HG03064 (cell line): Measurements from ENCODE around the gene NBPF20.
"Not testable (repeated sequence)": the region's sequence is repeated elsewhere in the genome, so short reads cannot be mapped to it uniquely, and the experiment has no call there.

Experiments used
- ATAC-seq: cut with Tn5 transposase; IDR thresholded peaks from one replicate; pipeline ENCODE4 v1.9.1; 2021; ENCODE audit warnings: low read depth; ENCODE audit not compliant: unreplicated experiment

The NBPF20 gene

DNA sequence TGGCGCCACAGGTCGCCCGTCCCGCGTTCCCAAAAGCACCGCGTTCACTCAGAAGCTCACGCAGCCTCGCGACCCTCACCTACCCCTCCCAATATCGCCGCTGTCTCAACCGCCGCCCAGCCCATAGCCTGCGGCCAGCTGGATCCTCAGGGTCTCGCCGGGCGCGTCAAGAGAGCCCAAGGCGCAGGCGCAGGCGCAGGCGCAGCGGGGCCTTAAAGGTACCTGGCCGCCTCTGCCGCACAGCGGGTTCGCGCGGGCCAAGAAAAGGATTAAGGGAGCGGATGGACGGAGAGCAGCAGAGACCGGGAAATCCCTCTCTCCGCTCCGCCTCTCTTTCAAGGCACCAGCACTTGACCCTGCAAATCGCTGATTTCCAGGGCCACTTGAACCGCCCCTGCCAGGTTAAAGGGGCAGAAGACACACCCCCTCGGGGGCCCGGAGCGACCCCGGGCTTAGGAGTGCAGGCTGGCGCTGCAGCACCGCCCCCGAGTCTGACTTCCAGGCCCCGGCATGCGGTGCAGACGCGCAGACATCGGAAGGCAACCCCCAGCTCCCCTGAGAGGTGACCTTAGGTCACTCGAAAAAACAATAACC, at the start of gene NBPF20:
Gene NBPF20, minus strand, starts transcription at position 168 of the 594 bp plus-strand sequence. CDS start 20,331 bp downstream, outside the sequence.
- peak; percentile 92 for ATAC-seq

DNA sequence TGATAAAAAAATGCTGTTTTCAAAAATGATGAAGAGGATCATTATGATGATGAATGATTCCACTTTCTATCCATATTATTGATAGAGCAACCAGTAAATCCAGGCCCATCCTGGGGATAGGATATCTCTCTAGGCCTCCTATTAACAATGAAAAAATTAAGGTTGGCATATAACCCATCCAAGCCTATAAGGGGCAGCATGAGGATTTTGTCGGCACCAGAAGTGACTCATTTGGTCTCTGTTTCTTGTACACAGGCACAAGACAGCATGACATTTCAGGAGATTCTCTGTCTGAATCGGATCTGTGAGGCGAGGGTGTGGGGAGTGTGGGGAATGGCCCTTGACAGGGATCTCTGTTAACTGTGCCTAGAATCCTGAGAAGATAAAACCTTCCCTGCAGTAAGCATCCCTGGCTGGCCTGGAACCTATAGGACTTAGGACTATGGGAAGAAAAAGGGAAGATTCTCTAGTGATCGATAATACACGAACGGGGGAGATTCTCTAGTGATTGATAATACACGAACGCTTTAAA, 49.5 kb upstream of the NBPF20 start:
- not testable (repeated sequence) for ATAC-seq

- ATAC-seq, result not testable (repeated sequence)
Observed at GRCh38 chr1:145472731-145473130, 47.3 kb upstream of the NBPF20 start.

DNA sequence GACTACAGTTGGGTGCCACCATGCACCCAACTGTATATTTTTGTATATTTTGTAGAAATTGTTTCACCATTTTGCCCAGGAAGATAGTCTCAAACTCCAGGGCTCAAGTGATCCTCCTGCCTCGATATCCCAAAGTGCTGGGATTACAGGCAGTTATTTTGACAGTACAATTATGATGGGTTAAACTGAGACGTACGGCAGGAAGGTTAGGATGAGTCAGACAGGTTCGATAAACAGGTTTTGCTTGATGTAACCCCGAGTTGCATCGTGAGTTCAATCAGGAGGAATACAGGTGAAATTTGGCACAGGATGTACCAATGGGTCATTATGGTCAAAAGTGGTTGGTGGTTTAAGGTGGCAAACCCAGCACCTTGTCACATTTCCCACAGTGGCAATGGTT, 46.0 kb upstream of the NBPF20 start:
- ATAC-seq, result not testable (repeated sequence)

- ATAC-seq, result peak; percentile 79
Observed at GRCh38 chr1:145465405-145466144, 40.2 kb upstream of the NBPF20 start.

- ATAC-seq, result peak; percentile 6
Observed at GRCh38 chr1:145464708-145465336, 39.4 kb upstream of the NBPF20 start.

- not testable (repeated sequence) for ATAC-seq
Observed at GRCh38 chr1:145464017-145464416, 38.6 kb upstream of the NBPF20 start.

- ATAC-seq, result not testable (repeated sequence)
Observed at GRCh38 chr1:145460684-145461083, 35.3 kb upstream of the NBPF20 start.

DNA sequence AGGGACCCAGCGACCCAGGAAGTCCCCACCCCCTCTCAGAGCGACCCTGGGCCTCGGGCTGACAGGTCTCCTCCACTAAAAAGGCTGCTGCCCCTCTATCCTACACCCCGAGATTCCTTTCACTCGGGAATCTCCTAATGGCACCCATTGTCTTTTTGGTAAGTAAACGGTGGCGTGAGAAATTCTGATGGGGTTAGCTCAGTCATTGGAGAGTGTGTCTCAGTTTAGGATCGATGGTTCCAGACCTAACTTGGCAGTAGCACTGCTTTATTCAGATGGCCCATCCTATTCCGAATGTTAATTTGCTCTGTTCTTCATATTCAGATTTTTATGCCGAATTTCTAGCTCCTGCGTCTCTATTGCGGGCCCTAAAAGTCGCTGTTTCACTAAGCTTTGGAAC, 34.6 kb upstream of the NBPF20 start:
- not testable (repeated sequence) for ATAC-seq

DNA sequence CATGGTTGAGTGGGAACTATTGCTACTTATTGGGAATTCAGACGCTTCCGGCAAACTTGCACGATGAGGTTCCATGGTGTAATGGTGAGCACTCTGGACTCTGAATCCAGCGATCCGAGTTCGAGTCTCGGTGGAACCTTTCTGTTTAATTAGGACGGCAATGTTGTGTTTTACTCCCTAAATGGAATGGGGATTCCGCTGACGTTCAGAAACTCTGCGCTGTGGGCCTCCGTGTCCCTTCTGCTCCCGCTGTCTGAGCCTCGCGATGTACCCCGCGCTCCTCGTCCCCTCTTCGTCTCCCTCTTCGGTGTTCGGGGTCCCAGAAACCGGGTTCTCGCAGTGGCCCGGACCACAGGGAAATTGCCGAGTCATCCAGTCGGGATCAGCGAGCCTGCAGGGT, 34.2 kb upstream of the NBPF20 start:
- not testable (repeated sequence) for ATAC-seq

GRCh38 chr1:145459063-145459462, 33.7 kb upstream of the NBPF20 start:
- ATAC-seq, result not testable (repeated sequence)

GRCh38 chr1:145454824-145455177, 29.4 kb upstream of the NBPF20 start:
- ATAC-seq, result not testable (repeated sequence)

DNA sequence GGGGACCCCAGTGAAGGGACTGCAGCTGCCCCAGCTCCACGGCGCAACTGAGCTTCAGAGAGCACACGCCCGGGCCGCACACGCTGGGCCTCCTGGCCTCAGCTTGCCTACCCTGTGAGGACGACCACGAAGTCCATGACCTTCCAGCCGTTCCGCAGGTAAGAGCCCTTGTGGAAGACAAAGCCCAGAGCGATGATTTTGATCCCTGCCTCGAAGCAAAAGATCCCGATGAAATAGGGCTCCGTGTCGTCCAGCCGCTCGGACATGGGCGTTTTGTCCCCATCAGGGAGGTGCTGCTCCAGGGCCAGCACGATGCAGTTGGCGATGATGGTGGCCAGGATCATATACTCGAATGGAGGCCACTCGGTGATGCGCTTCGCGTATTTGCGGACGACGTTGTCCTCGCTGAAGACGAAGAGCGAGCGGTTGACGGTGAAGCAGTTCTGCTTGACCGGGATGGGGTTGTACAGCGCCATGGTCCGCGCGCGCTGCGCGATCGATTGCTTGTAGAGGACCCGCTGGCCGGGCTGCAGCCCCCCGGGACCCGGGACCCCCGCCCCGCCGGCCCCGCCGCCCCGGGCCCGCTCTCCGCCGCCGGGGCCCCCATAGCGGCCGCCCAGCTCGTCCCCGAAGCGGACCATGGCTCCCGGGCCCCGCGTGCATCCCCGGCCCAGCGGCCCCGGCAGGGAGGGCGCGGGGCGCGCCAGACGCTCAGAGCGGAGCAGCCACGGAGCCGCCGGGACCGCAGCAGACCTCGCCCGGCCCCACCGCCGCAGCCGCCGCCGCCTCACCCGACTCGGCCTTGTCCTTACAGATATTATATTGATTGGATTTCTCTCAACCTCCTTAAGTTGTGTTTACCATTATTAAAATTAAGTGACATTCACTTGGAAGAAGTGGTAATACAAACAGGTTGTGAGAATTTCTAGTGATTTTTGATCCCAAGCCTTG, 28.7 kb upstream of the NBPF20 start:
- not testable (repeated sequence) for ATAC-seq

DNA sequence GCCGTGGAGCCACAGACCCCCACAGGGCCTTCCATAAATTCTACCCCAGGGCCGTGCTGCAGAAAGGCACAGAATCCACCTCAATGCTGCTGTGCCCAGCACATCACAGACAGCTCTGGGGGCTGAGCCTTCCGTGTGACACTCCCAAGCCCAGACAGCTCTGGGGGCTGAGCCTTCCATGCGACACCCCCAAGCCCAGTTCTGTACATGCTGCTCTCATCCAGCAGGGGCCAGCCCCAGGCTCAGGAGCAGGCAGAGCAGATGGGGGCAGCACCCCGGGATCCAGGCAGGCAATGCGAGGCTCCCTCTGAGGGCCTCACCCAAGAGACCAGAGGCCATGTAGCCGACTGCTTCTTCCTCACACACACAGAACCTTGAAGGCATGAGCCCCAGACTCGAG, 27.1 kb upstream of the NBPF20 start:
- not testable (repeated sequence) for ATAC-seq

GRCh38 chr1:145451914-145452313, 26.5 kb upstream of the NBPF20 start:
- ATAC-seq, result not testable (repeated sequence)

- not testable (repeated sequence) for ATAC-seq
Observed at GRCh38 chr1:145445219-145445618, 19.8 kb upstream of the NBPF20 start.

DNA sequence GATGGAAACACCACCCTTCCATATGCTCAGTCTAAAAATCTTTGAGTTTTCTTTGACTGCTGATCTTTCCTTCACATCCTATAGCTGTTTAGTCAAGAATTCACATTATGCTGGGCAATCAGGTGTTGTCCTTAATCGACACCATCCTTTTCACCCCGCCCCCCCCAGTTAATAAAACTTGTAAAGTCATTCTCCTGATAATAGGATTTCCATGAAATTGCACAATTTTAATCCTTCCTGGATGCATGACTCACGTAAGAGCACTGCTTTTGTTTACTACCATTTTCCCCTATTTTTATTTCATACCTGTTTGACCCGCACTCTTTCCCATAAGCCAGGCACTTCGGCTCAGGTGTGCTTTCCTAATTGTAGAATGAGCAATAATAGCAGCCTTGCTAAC, 16.9 kb upstream of the NBPF20 start:
- not testable (repeated sequence) for ATAC-seq

GRCh38 chr1:145431363-145432256, 6.2 kb upstream of the NBPF20 start:
- ATAC-seq, result not testable (repeated sequence)

DNA sequence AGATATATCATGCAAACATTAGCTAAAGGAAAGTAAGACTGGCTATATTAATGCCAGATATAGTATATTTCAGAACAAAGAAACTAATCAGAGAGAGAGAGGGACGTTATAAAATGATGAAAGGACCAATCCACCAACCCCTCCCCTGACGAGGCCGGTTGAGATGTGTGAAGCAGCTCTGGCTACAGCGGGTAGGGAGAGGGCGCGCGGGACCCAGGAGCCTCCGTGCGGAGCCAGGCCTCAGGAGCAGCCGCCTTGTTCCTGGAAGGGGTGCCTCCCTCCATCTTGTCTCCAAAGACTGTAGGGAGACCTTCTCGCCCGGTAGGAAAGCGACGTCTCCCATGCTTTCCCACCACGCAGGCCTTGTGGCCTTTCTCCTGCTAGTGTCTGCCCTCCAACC, 5.4 kb upstream of the NBPF20 start:
- ATAC-seq, result not testable (repeated sequence)
